Astrocyte (in vitro differentiated cells and primary cell): ENCODE data around the gene RAE1.

ENCODE experiments used
- EZH2 ChIP-seq: IDR thresholded peaks from 2 replicates; pipeline ENCODE4 v1.6.1; 2012; ENCODE audit warnings: mild to moderate bottlenecking, low read length, inconsistent platforms; ENCODE audit not compliant: insufficient read depth
- TF ChIP-seq, protein P1 (sequence below): IDR thresholded peaks from 2 replicates; pipeline ENCODE4 v1.5.1; 2011; ENCODE audit warnings: low read depth, mild to moderate bottlenecking, inconsistent platforms, low read length, moderate library complexity; ENCODE audit not compliant: insufficient read depth

DNA sequence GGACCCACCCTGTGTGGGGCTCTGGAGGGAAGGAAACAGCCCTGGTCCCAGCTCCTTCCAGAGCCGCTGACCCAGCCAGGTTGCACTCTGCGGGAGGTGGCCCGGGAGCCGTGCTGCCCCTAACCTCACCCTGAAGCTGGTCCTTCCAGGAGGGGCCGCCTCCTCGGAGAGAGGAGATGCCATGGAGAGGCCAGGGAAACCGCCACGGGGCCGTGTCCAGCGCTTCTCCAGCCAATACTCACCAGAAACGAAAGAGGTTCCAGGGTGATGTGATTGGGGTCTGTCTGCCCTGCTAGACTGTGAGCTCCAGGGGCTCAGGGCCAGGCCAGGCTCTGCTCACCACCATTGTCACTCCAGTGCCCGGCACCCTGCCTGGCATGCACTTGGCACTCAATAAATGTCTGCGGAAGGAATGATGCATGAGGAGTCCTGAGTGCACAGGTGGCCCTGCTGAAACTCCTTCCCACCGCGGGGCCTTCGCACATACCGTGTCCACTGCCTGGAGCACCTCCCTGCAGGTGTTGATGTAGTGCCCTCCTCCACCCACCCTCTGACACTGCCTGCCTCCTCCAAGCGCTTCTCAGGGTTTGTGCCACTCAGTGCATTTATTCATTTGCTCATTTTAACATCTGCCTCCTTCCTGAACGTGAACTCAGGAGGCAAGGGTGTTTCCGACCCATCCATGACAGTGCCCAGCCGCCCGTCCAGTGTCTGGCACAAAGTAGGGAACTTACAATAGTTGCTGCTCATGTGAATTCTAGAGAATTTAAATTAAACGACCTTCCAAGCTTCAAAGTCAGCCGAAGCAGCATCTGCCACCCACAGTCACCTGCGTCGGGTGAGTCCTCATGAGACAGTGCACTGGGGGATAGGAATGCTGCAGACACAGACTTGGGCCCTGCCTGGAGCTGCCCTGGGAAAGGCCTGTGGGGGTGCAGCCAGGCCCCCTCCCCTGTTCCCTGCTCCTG lies 70.5 kb downstream of the RAE1 start:
- TF ChIP-seq, protein P1, sequence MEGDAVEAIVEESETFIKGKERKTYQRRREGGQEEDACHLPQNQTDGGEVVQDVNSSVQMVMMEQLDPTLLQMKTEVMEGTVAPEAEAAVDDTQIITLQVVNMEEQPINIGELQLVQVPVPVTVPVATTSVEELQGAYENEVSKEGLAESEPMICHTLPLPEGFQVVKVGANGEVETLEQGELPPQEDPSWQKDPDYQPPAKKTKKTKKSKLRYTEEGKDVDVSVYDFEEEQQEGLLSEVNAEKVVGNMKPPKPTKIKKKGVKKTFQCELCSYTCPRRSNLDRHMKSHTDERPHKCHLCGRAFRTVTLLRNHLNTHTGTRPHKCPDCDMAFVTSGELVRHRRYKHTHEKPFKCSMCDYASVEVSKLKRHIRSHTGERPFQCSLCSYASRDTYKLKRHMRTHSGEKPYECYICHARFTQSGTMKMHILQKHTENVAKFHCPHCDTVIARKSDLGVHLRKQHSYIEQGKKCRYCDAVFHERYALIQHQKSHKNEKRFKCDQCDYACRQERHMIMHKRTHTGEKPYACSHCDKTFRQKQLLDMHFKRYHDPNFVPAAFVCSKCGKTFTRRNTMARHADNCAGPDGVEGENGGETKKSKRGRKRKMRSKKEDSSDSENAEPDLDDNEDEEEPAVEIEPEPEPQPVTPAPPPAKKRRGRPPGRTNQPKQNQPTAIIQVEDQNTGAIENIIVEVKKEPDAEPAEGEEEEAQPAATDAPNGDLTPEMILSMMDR, result no peak
- no peak for TF ChIP-seq EZH2
